Putamen (tissue), 1 donor: Measurements from ENCODE around the gene PLCZ1.
"Not testable (repeated sequence)": the region's sequence is repeated elsewhere in the genome, so short reads cannot be mapped to it uniquely, and the experiment has no call there.

Experiments
- DNase-seq: peaks from one replicate; pipeline ENCODE4 v3.0.0-alpha.2; 2016; ENCODE audit warnings: low spot score

Gene PLCZ1, protein sequence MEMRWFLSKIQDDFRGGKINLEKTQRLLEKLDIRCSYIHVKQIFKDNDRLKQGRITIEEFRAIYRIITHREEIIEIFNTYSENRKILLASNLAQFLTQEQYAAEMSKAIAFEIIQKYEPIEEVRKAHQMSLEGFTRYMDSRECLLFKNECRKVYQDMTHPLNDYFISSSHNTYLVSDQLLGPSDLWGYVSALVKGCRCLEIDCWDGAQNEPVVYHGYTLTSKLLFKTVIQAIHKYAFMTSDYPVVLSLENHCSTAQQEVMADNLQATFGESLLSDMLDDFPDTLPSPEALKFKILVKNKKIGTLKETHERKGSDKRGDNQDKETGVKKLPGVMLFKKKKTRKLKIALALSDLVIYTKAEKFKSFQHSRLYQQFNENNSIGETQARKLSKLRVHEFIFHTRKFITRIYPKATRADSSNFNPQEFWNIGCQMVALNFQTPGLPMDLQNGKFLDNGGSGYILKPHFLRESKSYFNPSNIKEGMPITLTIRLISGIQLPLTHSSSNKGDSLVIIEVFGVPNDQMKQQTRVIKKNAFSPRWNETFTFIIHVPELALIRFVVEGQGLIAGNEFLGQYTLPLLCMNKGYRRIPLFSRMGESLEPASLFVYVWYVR

DNA sequence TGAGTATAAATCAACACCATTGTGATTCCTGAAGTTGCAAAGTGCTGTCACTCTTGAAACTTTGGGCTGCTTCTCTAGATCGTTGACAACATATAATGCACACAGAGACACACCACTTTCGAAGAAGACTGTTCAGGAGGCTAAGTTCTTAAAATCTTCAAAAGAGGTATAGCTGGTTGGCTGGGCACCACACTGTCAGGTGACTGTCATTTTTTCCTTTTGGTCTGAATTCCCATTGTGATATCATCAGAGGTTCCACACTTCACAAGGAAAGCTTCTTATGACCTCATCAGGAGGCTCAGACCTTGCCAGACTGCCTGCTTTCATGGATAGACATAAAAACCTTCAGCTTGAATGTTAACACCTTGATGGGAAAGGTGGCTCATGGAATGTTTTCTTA is at the start of gene PLCZ1, which contains the start of gene CAPZA3:
TSS of gene PLCZ1 (minus strand) at position 194 of the 400 bp plus-strand sequence. CDS start 641 bp downstream, outside the sequence.
TSS of gene CAPZA3 (plus strand) at position 301 of the 400 bp plus-strand sequence. CDS start 150 bp downstream, outside the sequence.
- DNase-seq, result no peak

DNA sequence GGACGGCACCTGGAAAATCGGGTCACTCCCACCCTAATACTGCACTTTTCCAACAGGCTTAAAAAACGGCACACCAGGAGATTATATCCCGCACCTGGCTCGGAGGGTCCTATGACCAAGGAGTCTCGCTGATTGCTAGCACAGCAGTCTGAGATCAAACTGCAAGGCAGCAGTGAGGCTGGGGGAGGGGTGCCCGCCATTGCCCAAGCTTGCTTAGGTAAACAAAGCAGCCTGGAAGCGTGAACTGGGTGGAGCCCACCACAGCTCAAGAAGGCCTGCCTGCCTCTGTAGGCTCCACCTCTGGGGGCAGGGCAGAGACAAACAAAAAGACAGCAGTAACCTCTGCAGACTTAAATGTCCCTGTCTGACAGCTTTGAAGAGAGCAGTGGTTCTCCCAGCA is 47.7 kb upstream of the PLCZ1 start:
- DNase-seq, result not testable (repeated sequence)

DNA sequence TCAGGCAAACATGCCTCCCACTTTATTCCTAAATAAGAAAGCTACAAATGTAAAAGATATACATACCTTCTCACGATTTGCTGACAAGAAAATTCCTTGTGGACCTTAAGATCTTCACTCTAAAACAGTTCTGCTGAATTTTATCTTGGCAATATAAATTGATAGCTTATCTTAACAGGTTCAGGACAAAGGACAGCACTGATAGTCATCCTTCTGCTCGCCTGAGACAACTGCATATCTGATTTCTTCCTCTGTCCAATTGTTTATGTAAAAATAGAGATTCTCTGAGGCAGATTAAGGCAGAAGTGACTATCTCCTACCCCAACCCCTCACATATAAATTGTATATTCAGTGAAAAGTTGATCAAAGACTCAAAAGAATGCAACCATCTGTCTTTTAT is 45.0 kb upstream of the PLCZ1 start:
- DNase-seq, result no peak

DNA sequence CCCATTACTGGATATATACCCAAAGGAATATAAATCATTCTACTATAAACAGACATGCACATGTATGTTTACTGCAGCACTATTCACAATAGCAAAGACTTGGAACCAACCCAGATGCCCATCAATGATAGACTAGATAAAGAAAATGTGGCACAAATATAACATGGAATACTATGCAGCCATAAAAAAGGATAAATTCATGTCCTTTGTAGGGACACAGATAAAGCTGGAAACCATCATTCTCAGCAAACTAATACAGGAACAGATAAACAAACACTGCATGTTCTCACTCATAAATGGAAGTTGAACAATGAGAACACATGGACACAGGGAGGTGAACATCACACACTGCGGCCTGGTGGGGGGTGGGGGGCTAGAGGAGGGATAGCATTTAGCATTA is 28.7 kb upstream of the PLCZ1 start:
- DNase-seq, result not testable (repeated sequence)

DNA sequence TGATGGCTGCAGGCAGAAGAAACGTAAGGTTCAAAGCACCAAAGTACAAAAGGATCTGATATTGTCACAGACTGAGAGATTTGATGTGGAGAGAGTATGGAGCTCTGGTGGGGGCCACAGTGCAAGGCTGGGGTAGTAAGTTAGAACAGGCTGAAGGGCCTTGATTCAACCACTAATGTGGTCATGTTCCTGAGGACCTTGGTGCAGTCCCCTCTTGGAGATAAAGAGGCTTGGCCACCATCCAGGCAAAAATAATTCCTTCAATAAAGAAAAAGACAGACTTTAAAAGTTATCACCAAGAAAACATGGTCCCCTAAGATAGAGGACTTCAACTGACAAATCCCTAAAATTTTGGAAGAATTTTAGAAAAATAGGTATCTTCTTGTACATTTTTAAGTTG is 17.5 kb upstream of the PLCZ1 start:
- DNase-seq, result no peak

DNA sequence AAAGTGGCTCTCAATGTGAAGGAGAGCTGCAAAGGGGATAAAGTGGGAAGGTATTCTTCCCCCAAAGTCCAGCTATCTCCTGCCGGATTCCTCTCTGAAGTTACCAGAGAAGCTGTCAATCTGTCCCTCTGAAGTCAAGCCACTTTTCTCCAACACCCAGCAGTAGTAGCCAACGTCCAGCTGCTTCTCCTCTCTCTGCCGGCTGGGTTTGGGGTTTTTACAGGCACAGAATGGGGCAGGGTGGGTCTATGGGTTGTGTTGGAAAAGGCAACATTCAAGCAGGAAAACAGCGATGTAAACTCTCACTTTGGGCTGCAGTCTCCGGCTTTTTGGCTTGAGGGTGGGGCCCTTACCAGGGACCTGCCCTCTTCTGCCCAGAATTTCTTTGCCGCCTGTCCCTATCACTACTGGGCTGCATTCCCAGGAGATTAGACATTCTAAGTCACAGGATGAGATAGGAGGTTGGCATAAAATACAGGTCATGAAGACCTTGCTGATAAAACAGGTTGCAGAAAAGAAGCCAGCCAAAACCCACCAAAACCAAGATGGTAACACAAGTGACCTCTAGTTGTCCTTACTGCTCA is 16.4 kb upstream of the PLCZ1 start:
- DNase-seq, result no peak

DNA sequence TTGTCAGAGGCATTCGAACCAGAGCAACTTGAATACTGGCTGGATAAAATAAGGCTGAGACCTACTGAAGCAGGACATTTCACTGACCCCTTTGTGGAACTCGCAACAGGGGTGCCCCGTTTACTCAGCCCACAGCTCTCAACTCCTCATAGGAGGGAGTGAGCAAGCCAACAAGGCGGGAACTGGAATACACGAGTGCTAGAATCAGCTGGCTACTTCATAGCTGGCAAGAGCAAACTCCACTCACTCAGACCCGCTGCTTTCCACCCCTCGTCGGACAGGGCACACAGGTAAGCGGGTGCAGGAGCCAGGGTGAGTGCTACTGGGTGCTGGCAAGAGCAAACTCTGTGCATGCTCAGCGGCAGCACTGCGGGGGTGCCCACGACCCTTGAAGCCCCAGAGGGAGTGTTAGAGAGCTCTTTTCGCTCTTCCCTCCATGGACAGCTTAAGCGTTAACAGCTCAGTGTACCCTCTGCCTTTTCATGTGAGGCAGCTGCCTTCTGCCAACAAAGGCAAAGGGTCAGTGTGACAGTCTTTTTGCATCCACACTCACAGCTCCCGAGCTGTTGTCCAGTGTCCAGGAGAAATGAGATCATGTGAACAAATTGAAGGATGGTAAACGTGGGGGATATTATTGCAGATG is 15.8 kb upstream of the PLCZ1 start:
- no peak for DNase-seq

DNA sequence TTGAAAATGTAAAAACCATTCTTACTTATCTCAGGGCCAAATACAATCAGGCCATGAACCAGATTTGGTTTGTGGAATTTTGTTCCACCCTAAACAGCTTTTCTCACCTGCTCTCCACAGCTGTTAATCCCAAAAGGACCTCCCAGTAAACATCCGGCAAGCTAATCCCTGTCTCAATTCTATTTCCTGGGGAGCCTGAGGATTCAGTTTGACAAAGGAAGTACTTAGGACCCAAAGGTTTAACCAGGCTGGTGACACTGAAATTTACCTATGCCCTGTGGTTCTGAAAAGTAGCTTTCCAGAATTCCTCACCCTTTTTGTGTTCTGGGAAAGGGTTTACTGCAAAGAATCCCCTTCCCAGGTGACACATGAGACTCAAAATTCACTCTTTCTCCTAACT is 15.1 kb upstream of the PLCZ1 start:
- DNase-seq, result no peak

DNA sequence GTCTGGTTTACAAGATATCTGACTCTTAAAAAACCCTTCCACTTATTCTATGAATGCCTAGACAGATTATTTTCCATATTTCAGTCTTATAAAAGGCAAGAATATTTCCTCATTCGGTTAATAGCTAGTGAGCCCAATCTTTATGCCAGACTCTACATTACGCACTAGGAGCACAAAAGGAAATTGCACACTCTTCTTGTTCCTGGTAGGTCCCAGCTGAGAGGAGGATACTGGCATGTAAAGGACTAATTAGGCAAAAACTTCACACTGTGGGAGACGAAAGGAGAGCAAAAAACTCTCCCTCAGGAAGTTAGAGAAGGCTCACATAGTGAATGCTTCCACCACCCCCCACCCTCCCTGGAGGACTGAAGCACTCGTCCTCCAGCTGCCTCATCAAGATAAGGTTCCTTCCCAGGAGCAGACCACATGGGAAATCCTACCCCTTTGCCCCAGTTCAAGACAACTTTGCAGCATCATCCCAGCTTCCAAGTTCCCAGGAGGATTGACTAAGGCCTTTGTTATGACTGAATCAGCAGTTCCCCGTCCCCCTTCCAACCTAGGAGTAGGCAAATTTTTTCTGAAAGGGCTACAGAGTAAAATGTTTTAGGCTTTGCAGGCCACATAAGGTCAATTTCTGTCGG is 14.6 kb upstream of the PLCZ1 start:
- DNase-seq, result no peak

DNA sequence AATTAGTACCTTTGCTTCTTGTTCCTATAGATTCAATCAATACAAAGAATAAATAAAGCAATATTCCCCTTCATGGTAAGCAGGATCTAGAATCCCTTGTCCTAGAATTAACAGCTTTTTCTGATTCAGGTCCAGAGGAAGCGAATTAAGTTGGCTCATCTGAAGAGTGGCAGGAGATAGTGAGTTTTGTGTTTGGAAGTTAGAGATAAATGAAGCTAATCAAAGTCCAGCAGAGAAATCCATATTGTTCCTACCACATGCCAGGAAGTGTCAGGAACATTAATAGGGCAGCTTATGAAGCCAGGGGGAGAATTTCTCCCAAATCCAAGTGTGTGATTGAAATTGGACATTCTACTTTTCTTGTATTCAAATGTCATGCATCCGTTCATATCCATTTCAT is 14.1 kb upstream of the PLCZ1 start:
- no peak for DNase-seq

DNA sequence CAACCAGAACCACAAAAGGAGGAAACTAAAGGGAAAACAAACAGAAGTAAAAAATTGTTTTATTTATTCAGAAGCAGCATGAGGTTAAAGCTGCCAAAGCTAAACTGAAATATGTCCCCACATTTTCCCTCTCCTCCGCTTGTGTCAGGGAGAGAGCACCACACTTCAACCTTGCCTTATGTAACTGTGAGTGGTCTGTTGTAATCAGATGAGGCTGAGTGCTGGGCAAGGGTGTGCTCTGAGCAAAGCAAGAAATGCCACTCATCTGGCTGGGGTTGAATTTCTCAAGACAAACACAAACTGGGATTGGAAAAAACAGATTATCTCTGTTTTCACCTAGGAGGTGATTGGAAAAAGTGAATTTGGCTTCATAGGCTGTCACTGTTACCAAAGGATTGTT is 12.3 kb upstream of the PLCZ1 start:
- DNase-seq, result no peak

DNA sequence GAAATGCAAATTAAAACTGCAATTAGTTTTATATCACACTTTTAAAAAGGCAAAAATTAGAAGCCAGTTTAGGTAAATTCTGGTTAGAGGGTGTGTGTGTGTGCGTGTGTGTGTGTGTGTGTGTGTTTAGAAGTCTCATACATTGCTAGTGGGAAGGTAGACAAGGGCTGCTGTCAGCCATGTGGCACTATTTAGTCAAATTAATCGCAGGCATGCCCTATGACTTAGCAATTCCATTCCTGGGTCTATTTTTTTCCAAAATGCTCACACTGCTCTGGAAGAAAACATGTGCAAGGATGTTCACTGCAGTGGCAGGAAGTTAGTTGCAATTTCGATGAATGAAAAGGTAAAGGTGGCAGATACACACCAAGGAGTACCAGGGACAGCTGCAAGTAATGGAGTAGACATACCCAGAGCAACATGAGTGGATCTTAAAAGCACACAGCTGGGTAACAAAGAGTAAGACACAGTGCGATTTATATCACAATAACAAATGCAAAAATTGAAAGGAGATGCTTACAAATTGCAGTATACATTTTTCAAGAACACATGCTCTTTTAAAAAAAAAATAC is 11.7 kb upstream of the PLCZ1 start:
- DNase-seq, result no peak

DNA sequence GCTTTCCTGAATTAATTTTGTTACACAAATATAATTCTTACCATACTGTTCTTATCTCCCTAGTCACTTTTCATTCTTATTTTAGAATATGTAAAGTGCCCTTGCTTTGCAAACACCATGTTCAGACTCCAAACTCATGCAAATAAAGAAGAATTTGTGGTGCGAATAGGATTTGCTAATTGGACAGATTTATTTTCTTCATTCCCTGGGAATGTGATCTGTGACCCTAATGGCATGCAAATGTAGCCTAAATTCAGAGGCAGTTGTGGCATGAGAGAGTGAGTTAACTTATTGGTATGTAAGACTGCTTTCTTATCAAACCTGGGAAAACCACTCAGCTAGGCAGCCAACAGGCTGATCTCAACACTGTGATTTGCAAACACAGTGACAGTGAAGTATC is 10.1 kb upstream of the PLCZ1 start:
- no peak for DNase-seq

DNA sequence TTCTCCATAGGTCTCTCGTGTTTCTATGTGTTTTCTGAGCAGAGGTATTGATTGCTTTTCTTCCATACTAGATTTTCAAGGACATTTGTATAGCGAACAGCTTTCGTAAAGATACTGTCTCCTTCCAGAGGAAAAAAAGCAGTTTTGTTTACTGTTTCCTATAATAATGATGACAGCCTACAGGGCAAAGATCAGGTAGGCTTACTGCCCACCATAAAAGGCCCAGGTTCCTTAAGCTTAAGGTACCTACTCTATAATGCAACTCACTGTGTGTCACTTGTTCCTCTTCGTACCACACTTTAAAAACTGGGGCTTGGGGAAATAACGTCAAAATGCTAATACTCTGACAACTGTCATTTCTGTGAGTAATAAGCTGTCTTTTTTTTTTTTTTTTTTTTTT is 6.7 kb downstream of the PLCZ1 start:
- DNase-seq, result no peak

DNA sequence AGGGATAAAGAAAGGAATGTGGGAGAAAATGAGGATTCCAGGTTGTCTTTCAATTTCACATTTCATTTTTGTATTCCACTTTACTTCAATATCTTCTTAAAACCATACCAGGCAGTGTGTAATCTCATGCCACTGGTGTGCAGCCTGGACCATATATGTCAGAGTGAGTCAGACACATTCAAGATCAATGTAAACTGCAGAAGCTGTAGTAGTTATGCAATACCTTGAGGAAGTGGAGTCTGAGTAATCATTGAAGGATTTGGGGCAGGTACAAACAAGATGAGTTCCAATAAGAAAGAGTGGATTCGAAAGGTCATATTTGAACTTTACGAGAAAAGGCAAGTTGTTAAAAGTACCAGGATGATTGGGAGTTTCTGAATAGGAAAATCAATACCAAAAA is 14.1 kb downstream of the PLCZ1 start:
- DNase-seq, result no peak

DNA sequence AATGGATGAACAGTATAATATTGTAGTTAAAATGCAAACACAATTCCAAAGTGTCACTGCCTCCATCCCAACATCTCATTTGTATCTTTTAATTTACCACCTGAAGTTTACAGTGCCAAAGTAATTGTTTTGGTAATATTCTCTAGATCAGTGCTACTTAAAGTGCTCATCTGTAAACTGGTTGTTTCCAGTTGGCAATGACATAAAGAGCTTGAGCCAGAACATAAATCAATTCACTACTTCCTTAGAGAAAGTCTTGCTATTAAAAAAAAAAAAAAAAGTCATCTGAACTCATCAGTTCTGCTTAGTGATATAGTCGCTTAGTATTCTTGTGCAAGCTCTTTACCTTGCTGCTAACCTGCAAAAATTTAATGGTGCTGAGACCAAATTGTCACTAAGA is 16.4 kb downstream of the PLCZ1 start:
- DNase-seq, result no peak

DNA sequence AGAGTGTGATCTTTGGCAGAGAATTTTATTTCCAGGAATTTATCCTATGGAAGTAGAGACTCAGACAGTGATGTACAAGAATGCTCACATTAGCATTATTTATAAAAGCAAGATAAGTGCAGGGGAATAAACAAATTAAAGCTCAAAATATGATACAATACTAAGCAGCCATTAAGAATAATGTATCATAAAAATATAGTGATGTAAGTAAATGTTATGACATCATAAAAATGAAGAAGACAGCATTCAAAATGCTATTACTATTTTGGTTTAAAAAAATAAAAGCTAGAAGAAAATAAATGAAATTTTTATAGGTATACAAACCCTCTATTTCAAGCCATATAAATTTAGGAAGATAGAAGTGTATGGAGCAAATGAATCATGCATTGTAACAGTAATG is 17.1 kb downstream of the PLCZ1 start:
- DNase-seq, result no peak

DNA sequence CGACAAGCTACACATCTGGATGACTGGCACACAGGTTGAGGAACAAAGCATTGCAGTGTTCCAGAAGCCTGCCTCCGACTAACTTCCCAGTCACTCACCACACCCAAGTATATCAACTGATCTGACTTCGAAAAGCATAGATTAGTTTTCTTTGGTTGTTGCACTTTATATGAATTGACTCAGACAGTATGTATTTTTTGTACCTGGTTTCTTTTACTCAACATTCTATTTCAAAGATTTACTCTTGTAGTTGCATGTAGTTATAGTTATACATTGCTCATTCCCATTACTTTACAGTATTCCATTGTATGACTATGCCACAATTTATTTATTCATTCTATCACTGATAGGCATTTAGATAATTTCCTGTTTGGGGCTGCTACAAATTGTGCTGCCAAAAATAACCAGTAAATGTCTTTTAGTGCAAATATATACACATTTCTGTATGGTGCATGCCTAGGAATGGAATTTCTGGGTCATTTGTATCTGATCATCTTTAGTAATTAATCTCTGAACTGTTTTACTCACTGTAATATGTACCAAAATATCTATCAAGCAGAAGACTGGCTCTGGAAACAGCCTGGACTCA is 17.8 kb downstream of the PLCZ1 start:
- no peak for DNase-seq

DNA sequence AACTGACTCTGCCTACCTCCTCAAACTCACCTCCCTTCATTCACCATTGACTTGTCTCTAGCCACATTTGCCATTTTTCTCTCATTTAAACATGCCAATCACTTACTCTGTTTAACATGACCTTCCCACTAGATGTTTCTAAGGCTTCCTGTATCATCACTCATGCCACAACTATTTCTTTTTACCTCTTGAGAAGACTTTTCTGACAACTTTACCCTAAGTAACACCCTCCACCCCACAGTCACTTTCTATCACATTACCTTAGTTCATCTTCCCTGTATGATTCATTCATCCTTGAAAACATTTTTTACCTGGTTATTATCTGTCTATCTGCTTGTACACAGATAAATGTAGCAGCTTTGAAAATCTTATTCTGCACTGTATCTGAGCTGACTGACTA is 19.4 kb downstream of the PLCZ1 start:
- no peak for DNase-seq

DNA sequence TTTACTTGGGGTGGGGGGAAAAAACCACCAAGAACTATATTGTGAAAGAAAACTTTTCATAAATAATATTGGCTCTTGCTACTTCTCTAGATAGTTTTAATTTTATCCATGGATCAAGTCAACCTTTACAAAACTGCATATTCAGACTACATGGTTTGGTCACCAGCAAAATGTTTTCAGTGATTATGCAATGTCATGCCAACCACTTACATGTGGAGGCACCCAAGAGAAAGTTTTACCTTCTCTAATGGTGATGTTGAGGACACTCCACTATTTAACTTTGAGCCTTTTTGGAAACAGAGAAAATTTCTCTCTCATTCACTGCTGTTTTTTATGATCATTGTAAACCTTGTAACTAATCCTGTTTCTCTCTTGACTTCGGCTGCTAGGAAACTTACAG is 21.6 kb downstream of the PLCZ1 start:
- no peak for DNase-seq

DNA sequence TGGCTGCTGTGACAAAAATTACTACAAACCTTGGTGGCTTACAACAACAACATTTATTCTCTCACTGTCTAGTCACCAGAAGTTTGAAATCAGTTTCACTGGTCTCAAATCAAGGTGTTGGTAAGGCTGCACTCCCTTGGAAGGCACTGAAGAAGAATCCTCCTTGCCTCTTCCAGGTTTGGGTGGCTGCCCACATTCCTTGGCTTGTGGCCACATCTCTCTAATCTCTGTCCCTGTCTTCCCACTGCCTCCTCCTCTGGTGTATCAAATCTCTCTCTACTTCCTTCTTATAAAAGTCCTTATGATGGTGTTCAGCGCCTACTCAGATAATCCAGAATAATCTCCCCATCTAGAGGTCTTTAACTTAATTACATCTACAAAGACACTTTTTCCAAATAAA is 31.0 kb downstream of the PLCZ1 start:
- no peak for DNase-seq

DNA sequence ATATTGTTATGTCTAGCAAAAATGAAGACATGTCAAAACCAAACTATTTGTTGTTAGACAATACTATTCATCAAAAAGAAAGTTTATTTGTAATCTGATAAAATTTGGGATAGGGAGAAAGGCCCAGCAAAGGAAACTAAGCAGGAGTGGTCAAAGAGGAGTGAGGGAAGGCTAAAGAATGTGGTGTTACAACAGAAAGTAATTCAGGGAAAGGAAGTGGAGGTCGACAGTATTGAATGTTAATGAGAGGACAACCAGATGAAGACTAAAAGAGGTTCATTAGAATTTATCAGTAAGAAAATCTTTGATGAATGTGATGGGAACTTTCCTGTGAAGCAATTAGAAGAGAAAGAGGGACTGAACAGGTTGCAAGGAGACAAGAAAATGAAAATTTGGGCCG is 33.9 kb downstream of the PLCZ1 start:
- DNase-seq, result no peak
